Panc1 (cell line): Measurements from ENCODE around the gene COL5A1.

Experiments
- CTCF ChIP-seq: fragments of 450-650 bp; IDR thresholded peaks from 2 replicates; pipeline ENCODE4 v1.5.1; 2017; ENCODE audit warnings: mild to moderate bottlenecking
- POLR2AphosphoS5 ChIP-seq: IDR thresholded peaks from 2 replicates; pipeline ENCODE4 v1.6.1; 2012; ENCODE audit warnings: mild to moderate bottlenecking, low read depth, low read length, moderate library complexity

DNA sequence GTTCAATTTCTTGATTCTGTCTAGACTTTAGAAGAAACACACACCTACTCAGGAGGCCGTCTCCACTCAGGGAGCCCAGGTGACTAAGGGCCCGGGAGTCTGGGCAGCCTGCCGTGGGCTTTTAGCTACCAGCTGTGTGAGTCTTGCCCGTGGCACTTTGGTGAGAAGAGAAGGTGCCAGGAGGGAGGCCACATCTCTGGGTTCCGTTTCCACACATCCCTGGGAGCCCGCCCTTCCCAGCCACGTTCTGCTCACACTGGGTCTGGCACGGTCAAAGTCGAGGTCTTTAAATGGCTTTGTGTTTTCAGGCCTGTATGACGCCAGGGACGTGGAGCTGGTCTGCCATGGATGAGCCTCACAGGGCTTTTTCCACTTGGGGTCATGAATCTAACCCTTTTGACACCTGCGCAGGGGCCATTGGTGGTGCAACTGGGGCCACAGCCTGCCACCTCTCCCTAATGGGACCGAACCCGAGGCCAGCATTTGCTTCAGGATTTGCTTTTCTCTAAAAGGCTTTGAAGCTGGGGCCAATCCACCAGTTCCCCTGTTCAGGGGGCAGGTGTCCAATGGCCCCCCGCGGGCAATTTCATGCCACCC lies 221.8 kb downstream of the COL5A1 start:
- no peak for TF ChIP-seq CTCF
- no peak for TF ChIP-seq POLR2AphosphoS5
